Measurements from ENCODE around the gene AJM1. TPM values are rescaled to one million over a fixed set of nuclear protein-coding genes. Genes with fewer than 3 reads are reported as not detected.
A peak's percentile ranks its signal among the peaks of the same experiment; 100 is the strongest.

Gene AJM1
- total RNA-seq, 2 experiments from 2014 or later: 1.7 to 2.0 TPM

GRCh38 chr9:136886610-136887597, 44.6 kb downstream of the AJM1 start:
- Mint-ChIP-seq H3K27me3 (ENCODE audit: low read depth) (no peaks in the 10 kb centered on the region), H3K4me3 (peak overlapping the region; percentile 98), H3K9me3 (no peaks in the 10 kb centered on the region), H3K36me3 (ENCODE audit: low read depth) (peaks cover 23% of the 10 kb centered on the region), H3K27ac (peak overlapping the region; percentile 89), H3K4me1 (ENCODE audit: low read depth) (peaks cover 51% of the 10 kb centered on the region)
- peak; percentile 46 for DNase-seq
- intact Hi-C loops (cut with micrococcal nuclease): loop anchor here (1.0 to 10.0 kb wide), 8 partner anchors 15 to 982 kb away; partner anchors contain the start of genes AJM1, CAMSAP1, CYSRT1 and EDF1
- CTCF ChIA-PET: interaction anchor here (1.1 to 1.9 kb wide), 3 partner anchors 43 to 57 kb away, joined by 3 to 5 read pairs (median 4); partner anchors contain the start of gene AJM1

- H3K4me3 Mint-ChIP-seq: no peak overlapping the region
- intact Hi-C loops (cut with micrococcal nuclease): loop anchor here (5.0 to 10.0 kb wide), 3 partner anchors 81 to 984 kb away; partner anchors contain the start of genes CAMSAP1, CYSRT1, RABL6 and RNF208
- H3K36me3 Mint-ChIP-seq (ENCODE audit: low read depth): peaks cover 24% of the 10 kb centered on the region
- no peak overlapping the region for H3K27ac Mint-ChIP-seq
- CTCF ChIA-PET: interaction anchor here (1.1 to 1.9 kb wide), 3 partner anchors 9 to 46 kb away, joined by 3 to 5 read pairs (median 4); partner anchors contain the start of gene AJM1
- DNase-seq: no peak
- peaks cover 43% of the 10 kb centered on the region for H3K4me1 Mint-ChIP-seq (ENCODE audit: low read depth)
- H3K27me3 Mint-ChIP-seq (ENCODE audit: low read depth): no peaks in the 10 kb centered on the region
- no peaks in the 10 kb centered on the region for H3K9me3 Mint-ChIP-seq
Measured at GRCh38 chr9:136888454-136888853, 46.2 kb downstream of the AJM1 start.

GRCh38 chr9:136889858-136890257, 47.6 kb downstream of the AJM1 start:
- Mint-ChIP-seq H3K4me3 (no peak overlapping the region), H3K27ac (no peak overlapping the region), H3K4me1 (ENCODE audit: low read depth) (peaks cover 43% of the 10 kb centered on the region), H3K36me3 (ENCODE audit: low read depth) (peaks cover 29% of the 10 kb centered on the region), H3K27me3 (ENCODE audit: low read depth) (no peaks in the 10 kb centered on the region), H3K9me3 (no peaks in the 10 kb centered on the region)
- intact Hi-C loops (cut with micrococcal nuclease): loop anchor here (5.0 to 10.0 kb wide), 3 partner anchors 83 to 985 kb away; partner anchors contain the start of genes CAMSAP1, CYSRT1, RABL6 and RNF208
- no peak for DNase-seq
- CTCF ChIA-PET: interaction anchor here (0.6 kb wide), 1 partner anchor 17 kb away, joined by 4 read pairs; no protein-coding TSS in a partner anchor

- CTCF ChIA-PET: no interaction called here
- Mint-ChIP-seq H3K36me3 (ENCODE audit: low read depth) (peaks cover 31% of the 10 kb centered on the region), H3K9me3 (no peaks in the 10 kb centered on the region), H3K4me1 (ENCODE audit: low read depth) (peaks cover 38% of the 10 kb centered on the region), H3K27me3 (ENCODE audit: low read depth) (no peaks in the 10 kb centered on the region), H3K27ac (no peak overlapping the region), H3K4me3 (no peak overlapping the region)
- no peak for DNase-seq
- intact Hi-C loops (cut with micrococcal nuclease): no loop called here
Measured at GRCh38 chr9:136890661-136891060, 48.4 kb downstream of the AJM1 start.

Small RNA genes within 50 kb of the gene (microRNA-seq; reads per million reads assigned to microRNA genes)
- gene MIR4292 (ENCODE audit: borderline microRNAs expressed, borderline replicate concordance) (not detected), gene MIR4479 (ENCODE audit: borderline microRNAs expressed, borderline replicate concordance) (7.7 reads per million, percentile 13 among the genes with 10 or more reads in this experiment)

Other genes starting within 250 kb of the AJM1 start
- gene EGFL7, start 179.6 kb upstream of the AJM1 start, total RNA-seq: under 1 TPM; 0.25 to 0.52 TPM
- 1 to 10 TPM; 8.7 to 9.4 TPM for gene AGPAT2, start 155.0 kb upstream of the AJM1 start, total RNA-seq
- gene DIPK1B, start 129.9 kb upstream of the AJM1 start, total RNA-seq: under 1 TPM in 1 of 2 experiments, not detected in 1; 0.10 TPM
- 1 to 10 TPM in 1 of 2 experiments, under 1 TPM in 1; 0.83 to 1.0 TPM for gene LCN10, start 99.5 kb upstream of the AJM1 start, total RNA-seq
- gene LCN6, start 94.0 kb upstream of the AJM1 start, total RNA-seq: not detected
- gene LCN8, start 84.2 kb upstream of the AJM1 start, total RNA-seq: not detected
- not detected for gene LCN15, start 78.0 kb upstream of the AJM1 start, total RNA-seq
- gene TMEM141, start 51.1 kb upstream of the AJM1 start, total RNA-seq: 10 to 100 TPM; 38.1 to 39.6 TPM
- gene CCDC183, start 46.1 kb upstream of the AJM1 start, total RNA-seq: under 1 TPM; 0.38 to 0.47 TPM
- 10 to 100 TPM; 74.9 to 82.7 TPM for gene RABL6, start 34.5 kb upstream of the AJM1 start, total RNA-seq
- 100 to 1,000 TPM; 110 to 116 TPM for gene PHPT1, start 6.9 kb downstream of the AJM1 start, total RNA-seq
- gene MAMDC4, start 9.9 kb downstream of the AJM1 start, total RNA-seq: 10 to 100 TPM; 15.9 to 16.1 TPM
- 100 to 1,000 TPM; 259 to 288 TPM for gene EDF1, start 23.8 kb downstream of the AJM1 start, total RNA-seq
- 10 to 100 TPM; 39.7 to 41.8 TPM for gene TRAF2, start 44.0 kb downstream of the AJM1 start, total RNA-seq
- 10 to 100 TPM; 44.0 to 47.8 TPM for gene FBXW5, start 102.3 kb downstream of the AJM1 start, total RNA-seq
- under 1 TPM in 1 of 2 experiments, not detected in 1; 0.83 TPM for gene C8G, start 102.8 kb downstream of the AJM1 start, total RNA-seq
- gene LCN12, start 109.8 kb downstream of the AJM1 start, total RNA-seq: 1 to 10 TPM; 1.1 to 1.9 TPM
- gene PTGDS, start 135.0 kb downstream of the AJM1 start, total RNA-seq: not detected
- not detected for gene LCNL1, start 140.5 kb downstream of the AJM1 start, total RNA-seq
- gene PAXX, start 149.9 kb downstream of the AJM1 start, total RNA-seq: 10 to 100 TPM; 75.9 to 76.8 TPM
- not detected for gene CLIC3, start 154.1 kb downstream of the AJM1 start, total RNA-seq
- 1 to 10 TPM; 4.1 to 4.7 TPM for gene ABCA2, start 185.8 kb downstream of the AJM1 start, total RNA-seq
- gene FUT7, start 189.6 kb downstream of the AJM1 start, total RNA-seq: not detected
- 10 to 100 TPM; 14.2 to 15.9 TPM for gene NPDC1, start 203.7 kb downstream of the AJM1 start, total RNA-seq
- not detected for gene ENTPD2, start 211.6 kb downstream of the AJM1 start, total RNA-seq
- 1 to 10 TPM; 3.8 to 3.9 TPM for gene SAPCD2, start 228.1 kb downstream of the AJM1 start, total RNA-seq
- 1 to 10 TPM; 2.6 to 3.4 TPM for gene UAP1L1, start 235.0 kb downstream of the AJM1 start, total RNA-seq
- gene MAN1B1, start 244.5 kb downstream of the AJM1 start, total RNA-seq: 10 to 100 TPM; 18.7 to 18.9 TPM